Embryonic facial prominence (tissue), 1 donor: ENCODE data around the gene ZNF200.
"Not testable (repeated sequence)": the region's sequence is repeated elsewhere in the genome, so short reads cannot be mapped to it uniquely, and the experiment has no call there.

Source experiments
- DNase-seq: peaks from one replicate; pipeline ENCODE4 v3.0.0-alpha.2; 2016; ENCODE audit errors: extremely low spot score

The ZNF200 gene, protein sequence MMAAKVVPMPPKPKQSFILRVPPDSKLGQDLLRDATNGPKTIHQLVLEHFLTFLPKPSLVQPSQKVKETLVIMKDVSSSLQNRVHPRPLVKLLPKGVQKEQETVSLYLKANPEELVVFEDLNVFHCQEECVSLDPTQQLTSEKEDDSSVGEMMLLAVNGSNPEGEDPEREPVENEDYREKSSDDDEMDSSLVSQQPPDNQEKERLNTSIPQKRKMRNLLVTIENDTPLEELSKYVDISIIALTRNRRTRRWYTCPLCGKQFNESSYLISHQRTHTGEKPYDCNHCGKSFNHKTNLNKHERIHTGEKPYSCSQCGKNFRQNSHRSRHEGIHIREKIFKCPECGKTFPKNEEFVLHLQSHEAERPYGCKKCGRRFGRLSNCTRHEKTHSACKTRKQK

DNA sequence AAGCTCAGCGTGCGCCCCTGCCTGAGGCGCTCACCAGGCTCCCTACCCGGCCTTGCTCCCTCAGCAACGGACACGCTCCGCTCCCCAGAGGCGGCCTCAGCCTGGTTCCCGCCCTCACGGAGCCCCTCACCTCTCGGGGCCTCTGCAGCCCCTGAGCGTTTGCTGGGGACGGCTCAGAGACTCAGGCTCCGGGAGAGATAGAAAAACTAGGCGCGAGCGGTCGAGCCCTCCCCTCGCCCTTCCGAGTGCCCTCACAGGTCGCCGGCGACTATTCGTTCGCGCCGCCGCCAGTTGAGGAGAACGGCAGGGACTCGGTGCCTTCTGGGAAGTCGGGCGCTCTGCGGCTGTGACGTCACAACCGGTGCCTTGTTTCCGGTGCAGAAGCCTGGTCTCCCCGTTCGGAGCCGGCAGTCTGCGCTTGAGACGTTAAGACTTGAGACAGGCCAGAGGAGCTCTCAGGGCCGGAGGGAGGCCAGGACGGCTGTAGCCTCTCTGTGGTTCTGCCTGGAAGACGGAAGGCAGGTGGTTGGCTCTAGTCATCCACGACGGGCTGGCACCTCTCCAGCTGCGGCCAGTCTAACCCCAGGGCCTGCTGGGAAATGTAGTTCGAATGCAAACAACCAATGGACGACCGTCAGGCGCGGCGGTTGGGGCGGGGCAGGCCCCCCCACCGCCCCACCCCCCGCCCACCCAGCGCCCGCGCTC is at the start of gene ZNF200:
Gene ZNF200, minus strand, starts transcription at position 302 of the 705 bp plus-strand sequence. CDS start 1,403 bp downstream, outside the sequence.
- peak; percentile 95 for DNase-seq

DNA sequence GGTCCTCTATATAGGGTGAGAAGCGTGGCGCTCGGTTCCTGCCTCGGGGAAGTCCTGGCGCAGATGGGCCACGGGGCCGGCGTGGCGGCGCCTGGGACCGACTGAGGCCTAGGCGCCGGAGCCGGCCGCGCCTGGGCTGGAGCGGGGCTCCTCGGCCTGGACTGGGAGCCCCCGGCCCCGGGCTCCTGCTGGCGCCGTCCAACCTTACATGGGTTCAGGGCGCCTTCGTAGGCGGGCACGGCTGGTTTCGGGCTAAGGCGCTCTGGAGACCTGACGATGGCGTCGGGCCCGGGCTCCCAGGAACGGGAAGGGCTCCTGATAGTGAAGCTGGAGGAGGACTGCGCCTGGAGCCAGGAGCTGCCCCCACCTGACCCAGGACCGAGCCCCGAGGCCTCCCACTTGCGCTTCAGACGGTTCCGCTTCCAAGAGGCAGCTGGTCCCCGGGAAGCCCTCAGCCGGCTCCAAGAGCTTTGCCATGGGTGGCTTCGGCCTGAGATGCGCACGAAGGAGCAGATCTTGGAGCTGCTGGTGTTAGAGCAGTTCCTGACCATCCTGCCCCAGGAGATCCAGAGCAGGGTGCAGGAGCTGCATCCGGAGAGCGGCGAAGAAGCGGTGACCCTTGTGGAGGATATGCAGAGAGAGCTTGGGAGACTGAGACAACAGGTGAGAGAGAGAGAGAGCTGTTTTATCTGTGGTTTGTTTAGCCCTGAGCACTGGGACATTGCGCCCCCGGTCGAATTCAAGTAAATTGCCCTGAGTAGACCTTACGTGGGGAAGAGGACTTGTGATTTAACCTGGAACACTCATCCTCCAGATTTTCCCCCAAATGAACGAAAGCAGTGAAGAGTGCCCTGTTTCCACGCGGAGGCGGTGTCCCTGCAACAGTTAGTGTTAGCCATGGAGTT is 48.8 kb upstream of the ZNF200 start:
- DNase-seq, result no peak

DNA sequence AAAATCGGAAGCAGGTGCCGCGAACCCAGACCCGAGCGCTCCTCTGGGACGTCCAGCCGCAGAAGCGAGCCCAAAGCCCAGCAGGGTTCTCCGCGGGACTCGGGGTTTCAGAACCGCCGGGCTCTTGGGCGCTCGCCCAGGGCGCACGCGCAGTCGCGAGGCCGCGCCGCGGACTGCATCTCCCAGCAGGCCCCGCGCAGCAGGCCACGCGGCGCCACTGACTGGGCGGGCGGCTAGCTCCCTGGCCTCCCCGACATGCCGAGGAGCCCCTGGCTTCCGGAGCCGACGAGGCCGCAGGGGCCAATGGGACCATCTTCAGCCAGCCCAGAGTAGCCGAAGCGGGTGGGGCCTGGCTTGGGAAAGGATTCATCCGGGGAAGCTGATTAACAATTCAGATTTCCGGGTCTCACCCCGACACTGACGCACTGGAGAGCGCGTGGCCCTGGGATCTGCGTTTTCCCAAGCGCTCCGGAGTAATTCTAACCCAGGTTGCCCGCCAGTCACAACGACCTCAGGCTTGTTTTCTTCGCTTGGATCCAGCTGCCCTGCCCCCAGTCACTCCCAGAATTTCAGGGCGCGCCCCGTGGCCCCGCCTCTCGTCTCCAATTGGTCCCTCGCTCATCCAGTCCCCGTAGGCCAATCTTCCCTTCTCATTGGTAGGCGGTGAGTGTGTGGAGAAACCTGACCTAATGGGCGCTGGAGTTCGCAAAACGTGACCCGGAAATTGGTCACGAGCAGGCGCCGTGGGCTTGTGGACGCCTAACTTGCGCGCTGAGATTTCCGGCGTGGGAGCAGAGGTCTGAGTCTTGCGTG is 48.0 kb upstream of the ZNF200 start, which contains the start of gene ZNF263:
Gene ZNF263, plus strand, starts transcription at position 762 of the 813 bp plus-strand sequence. CDS start 328 bp downstream, outside the sequence.
- peak; percentile 99 for DNase-seq

DNA sequence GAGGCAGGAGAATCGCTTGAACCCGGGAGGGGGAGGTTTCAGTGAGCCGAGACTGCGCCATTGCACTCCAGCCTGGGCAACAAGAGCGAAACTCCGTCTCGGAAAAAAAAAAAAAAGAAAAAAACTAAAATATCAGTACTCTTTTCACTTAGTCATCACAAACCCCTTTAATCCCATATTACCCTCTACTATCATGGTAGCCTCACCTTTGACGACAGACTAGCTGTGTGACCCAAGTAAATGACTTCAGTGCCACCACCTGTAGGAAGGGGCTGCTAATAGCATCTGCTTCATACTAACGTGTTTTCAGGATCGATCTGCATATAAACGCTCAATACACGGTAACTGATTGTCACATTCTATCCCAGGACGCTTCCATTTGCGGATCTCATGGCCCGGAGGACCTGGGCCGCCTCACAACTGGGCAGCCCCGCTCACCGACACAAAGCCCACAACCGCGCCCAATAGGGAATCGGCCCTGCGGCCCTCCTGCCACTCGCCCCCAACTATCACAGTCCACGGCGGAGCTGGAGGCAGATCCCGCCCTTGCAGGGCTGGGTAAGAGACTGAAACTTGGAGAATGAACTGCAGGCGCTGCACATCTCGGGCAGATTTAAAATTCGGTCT is 47.3 kb upstream of the ZNF200 start:
- DNase-seq, result no peak

DNA sequence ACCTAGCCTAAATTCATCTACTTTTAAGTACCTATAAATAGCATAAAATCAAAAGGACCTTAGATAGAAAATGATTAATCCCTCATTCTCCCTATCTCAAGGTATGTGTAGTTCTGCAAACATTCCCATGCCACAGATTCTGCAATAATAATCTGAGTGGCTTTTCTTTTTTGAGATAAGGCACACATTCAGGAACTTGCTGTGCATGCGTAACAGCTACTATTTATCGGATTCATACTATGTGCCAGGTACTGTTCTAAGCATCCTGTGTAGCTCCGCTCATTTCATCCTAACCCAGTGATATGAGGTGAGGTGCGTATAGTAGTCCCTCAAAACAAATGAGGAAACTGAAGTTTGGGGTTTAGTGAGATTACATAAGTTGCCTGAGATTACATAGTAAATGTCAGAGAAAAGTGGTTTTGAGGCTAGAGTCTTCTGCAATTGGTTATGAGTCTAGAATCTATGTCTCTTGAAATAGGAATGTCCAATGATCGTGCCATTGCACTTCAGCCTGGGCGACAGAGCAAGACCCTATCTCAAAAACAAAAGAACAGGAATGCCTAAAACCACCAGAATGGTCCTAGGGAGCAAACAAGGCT is 46.4 kb upstream of the ZNF200 start:
- no peak for DNase-seq

DNA sequence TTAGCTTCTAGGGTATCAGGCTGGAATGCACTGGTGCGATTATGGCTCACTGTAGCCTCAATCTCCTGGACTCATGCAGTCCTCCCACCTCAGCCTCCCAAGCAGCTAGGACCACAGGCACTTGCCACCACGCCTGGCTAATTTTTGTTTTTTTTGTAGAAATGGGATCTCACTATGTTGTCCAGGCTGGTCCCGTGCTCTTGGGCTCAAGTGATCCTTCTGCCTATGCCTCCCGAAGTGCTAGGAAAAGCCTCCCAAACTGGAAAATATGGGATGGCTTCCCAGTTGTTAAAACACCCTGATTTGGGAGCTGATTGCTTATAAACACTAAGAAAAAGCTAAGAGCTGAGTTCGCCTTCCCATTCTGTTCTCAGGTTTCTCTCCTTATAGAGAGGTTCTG is 41.7 kb upstream of the ZNF200 start:
- DNase-seq, result no peak

DNA sequence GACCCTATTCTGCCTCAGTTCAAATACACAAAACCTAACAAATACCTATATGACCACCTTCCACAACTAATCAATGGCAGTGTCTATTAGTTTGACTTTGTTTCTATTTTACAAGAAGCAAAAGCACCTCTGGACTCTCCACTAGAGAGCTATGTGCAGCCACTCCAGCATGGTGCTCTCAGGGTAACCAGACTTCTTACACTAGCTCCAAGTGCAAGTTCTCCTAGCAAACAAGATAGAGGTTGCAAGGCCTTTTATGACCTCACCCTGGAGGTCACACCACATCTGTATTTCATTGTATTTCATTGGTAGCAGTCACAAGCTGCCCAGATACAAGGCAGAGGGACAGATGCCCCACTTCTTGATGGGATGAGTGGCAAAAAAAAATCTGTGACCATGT is 40.0 kb upstream of the ZNF200 start:
- no peak for DNase-seq

DNA sequence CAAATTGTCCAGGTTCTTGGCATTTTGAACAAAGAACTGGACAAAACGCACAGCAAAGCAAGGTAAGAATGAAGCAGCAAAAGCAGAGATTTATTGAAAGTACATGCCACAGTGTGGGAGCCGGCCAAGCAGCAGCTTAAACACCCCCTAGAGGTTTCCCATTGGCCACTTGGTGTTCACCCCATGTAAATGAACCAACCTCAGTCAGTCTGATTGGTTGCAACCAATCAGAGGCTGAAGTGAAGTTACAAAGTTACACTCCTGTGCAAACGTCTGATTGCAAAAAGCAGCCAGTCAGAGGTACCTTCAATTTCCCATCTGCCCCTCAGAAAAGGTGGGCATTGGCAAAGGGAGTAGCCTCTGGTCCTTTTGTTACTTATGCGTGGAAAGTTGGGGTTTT is 39.5 kb upstream of the ZNF200 start:
- no peak for DNase-seq

DNA sequence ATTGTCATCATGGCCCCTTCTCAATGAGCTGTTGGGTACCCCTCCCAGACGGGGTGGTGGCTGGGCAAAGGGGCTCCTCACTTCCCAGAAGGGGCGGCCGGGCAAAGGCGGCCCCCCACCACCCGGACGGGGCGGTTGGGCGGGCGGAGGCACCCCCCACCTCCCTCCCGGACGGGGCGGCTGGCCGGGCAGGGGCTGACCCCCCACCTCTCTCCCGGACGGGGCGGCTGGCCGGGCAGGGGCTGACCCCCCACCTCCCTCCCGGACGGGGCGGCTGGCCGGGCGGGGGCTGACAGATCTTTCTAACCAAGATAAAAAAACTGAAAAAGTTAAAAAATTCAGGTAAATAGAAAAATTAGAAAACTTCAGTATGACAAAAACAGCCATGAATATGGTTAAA is 36.3 kb upstream of the ZNF200 start:
- DNase-seq, result not testable (repeated sequence)

DNA sequence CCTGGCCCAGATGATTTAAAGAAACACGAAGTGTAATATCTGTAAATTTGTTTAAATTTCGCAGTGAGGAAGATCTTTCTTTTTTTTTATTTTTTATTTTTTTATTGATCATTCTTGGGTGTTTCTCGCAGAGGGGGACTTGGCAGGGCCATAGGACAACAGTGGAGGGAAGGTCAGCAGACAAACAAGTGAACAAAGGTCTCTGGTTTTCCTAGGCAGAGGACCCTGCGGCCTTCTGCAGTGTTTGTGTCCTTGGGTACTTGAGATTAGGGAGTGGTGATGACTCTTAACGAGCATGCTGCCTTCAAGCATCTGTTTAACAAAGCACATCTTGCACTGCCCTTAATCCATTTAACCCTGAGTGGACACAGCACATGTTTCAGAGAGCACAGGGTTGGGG is 35.8 kb upstream of the ZNF200 start:
- DNase-seq, result not testable (repeated sequence)

DNA sequence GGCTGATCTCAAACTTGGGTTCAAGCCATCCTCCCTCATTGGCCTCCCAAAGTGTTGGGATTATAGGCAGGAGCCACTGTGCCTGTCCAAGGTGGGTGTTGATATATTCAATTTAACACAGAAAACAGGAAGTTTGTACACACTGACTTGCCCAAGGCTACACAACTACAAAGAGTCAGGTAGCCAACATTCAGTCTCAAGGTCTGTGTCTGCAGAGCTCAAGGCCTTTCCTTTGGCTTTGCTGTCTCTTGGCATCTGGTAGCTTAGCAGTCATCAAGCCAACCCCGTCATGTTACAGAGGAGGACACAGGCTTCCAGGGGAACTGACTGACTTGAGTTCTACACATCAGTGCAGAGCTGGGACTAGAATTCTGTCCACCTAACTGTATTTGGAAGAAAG is 33.3 kb upstream of the ZNF200 start:
- DNase-seq, result no peak

DNA sequence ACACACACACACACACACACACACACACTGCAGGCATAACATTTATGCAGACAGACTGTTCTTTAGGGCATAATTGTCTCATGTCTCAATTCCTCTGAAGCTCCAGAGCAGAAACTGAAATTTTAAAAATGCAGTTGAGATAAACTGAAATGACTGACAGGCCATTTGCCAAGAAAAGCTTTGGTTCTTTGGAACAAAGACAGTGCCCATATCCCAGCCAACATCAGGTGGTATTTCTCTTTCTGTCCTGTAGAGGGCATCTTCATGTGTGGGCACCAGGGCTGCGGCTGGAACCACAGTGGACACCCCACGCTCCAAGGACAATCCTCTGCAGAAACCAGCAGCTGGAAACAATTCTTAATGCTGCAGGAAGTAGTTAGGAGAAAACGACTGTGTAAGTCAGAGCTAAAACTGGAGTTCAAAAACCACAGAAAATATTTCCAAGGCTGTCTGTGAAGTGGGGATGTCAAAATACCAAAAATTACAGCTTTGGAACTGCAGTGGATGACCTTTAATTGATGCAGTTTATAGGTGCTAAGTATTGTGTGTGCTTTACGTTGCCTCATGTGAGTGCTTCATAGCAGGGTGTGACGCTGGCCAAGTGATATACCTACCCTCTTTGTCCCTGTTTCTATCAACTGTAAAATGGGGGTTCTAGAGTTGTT is 32.0 kb upstream of the ZNF200 start:
- peak; percentile 16 for DNase-seq

DNA sequence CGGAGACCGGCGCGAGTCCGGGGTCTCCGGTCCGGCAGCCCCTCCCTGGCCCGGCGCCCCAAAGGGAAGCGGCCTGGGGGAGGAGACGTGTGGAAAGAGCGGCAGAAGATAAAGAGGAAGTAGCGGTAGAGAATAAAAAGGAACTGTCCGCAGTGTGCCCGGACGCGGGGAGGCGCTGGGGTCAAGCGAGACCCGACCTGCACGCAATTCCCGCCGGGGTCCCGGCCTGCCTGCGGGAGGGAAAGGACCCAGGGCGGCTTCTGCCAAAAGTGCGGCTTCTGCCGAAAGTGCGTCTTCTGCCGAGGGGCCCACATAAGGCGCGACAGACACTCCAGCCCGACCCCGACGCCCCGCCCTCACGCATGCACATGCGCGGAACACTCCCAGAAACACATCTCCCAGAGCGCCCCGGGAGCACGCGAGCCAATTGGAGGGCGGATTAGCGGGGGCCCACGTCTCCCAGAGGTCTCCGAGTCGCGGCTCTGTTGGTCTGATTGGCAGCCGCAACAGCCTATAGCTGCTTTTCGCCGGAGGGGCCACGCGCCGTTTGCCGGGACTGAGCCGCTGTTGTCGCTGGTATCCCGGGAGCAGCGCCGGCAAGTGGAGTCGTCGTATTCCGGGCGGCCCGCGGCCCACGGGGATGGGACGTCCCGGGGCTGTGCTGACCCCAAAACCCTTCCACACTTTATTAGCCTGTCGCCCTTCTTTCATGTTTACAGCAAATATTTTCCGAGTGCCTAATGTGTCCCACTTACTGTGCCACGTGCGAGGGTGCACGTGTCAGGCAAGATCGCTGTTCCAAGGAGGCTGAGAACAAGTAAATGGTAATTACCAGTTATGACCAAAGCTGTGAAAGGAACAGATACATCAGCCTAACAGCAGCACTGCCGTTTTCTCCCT is 29.4 kb upstream of the ZNF200 start:
- peak; percentile 90 for DNase-seq

DNA sequence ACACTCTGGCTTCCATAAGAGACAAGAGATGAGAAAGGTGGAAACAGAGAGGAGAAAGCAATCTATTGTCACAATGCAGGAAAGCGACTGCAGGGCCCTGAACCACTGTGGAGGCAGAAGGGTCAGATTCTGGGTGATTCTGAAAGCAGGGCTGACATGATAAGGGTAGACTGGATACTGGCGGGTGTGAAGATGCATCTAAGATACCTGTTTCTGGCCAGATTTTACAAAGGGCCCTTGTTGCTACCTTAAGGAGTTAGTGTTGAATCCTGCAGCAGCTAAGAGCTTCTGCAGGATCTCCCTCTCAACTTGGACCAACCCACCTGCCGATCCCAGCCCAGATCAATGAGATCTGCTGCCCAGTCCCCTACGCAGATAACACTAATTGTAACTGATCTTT is 27.6 kb upstream of the ZNF200 start:
- DNase-seq, result no peak

DNA sequence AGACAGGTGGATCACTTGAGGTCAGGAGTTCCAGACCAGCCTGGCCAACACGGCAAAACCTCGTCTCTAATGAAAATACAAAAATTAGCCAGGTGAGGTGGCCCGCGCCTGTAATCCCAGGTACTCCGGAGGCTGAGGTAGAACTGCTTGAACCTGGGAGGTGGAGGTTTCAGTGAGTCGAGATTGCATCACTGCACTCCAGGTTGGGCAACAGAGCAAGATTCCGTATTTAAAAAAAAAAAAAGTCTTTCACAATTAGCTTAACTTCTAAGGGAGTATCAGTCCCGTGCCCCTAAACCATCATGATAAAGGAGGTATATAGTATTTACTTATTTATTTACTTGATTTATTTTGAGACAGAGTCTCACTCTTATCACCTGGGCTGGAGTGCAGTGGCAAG is 24.9 kb upstream of the ZNF200 start:
- no peak for DNase-seq

DNA sequence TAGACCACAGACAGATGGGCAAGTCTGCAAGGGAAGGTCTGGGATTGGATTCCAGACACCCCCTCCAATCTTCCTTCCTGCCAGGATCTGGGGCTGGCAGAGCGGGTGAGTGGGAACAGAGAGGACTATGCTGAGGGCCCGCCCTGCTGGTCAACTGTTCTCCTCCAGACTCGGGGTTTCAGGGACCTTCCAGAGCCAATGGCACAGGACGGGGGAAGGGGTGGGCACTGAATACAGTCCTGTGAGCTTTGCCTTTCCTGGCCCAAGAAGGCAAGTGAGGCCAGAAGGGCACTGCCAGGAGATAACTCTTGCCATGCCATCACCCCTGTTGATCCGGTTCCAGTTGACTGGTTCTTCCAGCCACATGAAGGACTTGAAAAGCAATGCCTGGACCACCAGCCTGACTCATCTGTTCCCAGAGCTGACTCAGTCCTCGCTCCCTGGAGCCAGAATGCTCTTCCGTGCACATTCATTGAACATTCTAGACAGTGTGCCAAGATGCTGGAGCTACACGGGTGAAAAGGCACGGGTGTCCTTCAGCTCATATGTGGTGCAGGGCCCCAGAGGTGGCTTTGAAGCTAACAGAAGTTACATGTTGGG is 22.0 kb upstream of the ZNF200 start:
- no peak for DNase-seq

DNA sequence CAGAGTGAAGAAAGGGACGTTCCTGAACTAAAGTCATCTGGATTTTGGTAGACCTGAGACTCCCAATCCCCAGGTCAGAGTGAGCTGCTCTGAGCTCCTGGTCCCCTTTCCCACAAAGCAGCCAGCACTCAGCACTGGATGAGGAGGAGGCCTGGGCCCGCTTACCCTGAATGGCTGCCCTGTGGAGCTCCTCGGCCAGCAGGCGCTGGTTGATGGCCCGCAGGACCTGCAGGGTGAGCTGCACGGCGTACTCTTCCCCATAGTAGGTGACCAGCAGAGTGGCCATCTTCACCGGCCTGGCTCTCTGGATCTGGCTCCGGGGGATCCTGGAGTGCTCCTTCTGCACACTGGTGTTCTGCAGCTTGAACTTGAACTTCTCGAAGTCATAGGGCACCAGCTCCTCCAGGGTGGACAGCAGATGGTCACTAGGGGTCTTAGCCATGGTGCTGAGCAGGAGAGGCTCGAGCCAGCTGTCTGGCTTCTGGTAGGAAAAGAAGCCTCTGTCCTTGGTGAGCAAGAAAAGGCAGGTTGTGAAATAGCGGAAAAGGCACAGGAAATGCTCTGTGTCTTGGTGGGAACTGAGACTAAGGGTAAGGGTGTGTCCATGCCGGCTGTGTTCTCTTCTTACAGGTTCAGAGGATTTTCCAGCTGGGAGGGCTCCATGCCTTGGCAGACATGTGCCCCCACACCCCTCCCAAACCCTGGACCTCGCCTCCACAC is 21.3 kb upstream of the ZNF200 start, which contains the start of gene MEFV:
Gene MEFV, minus strand, starts transcription at position 488 of the 720 bp plus-strand sequence. Its CDS starts 46 bp downstream, at position 442.
- no peak for DNase-seq
